ENCODE data around the gene NANOS2.
"Not testable (repeated sequence)": the region's sequence is repeated elsewhere in the genome, so short reads cannot be mapped to it uniquely, and the experiment has no call there.

NANOS2 gene

DNA sequence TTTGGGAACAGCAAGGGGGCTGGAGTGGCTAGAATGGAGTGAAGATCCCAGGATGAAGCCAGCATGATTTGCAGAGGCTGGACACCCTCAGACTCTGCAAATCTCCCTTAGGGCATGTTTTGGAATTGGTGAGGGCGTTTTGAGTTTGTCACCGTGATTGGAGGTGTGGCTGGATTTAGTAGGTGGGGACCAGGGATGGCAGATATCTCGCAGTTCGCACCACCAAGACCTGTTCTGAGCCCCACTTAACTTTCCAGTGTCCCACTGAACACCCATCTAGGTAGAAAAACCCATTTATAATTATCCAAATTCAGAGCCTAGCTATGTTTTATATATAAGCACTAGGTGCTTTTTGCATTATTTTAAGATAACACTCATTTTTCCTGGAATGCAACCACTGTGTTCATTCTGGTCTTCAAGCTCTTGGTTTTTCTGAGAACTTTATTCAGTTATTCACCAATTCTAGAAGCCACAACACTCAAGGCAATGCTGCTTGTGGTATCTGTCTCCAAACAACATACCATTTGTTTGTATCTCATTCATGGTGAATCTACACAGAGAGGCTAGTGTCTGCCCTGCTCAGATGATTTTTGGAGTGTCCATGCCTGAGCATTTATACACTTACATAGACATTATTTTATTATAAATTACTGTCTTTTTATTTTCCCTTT is 3.0 kb upstream of the NANOS2 start:
- DNase-seq = no peak
- TF ChIP-seq POLR2A (IDR thresholded peaks at IDR 0.05; ENCODE audit: low read length) = no peak
- no peak for TF ChIP-seq GATA1 (IDR thresholded peaks at IDR 0.05; ENCODE audit: low read depth, low read length)

DNA sequence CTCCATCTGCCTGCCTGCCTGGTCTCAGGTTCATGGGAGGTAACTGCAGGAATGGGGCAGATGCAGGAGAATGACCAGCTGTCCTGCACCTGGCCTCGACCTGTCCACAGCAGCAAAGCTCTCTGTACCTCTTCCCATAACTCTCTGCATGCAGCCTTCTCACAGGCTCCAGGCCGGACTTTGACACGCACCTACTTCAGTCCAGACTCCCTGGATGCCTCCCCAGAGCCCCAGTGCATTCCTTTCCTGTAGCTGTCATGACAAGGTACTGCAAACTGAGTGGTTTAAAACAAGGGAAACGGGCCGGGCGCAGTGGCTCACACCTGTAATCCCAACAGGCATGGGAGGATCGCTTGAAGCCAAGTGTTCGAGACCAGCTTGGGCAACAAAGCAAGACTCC is 3.3 kb downstream of the NANOS2 start:
- no peak for DNase-seq
- TF ChIP-seq POLR2A (IDR thresholded peaks at IDR 0.05; ENCODE audit: low read length) (no peak), GATA1 (IDR thresholded peaks at IDR 0.05; ENCODE audit: low read depth, low read length) (no peak)

GRCh38 chr19:45908956-45909355 is 5.6 kb downstream of the NANOS2 start:
- no peak for TF ChIP-seq GATA1 (IDR thresholded peaks at IDR 0.05; ENCODE audit: low read depth, low read length)
- no peak for TF ChIP-seq POLR2A (IDR thresholded peaks at IDR 0.05; ENCODE audit: low read length)
- no peak for DNase-seq

GRCh38 chr19:45906221-45906620 is 8.4 kb downstream of the NANOS2 start:
- DNase-seq = no peak
- no peak for TF ChIP-seq POLR2A (IDR thresholded peaks at IDR 0.05; ENCODE audit: low read length)
- TF ChIP-seq GATA1 (IDR thresholded peaks at IDR 0.05; ENCODE audit: low read depth, low read length) = no peak

DNA sequence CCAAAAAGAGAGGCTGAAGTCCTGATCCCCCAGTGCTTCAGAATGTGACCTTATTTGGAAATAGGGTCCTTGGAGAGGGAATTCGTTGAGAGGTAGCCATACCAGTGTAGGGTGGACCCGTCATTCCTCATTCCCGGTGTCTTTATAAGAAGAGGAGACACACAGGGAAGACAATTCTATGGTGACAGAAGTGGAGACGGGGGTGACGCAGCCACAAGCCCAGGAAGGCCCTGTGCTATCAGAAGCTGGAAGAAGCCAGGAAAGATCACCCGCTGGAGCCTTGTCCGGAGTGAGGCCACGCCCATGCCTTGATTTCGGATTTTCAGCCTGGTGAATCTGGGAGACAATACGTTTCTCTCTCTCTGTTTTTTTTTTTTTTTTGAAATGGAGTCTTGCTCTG is 9.6 kb downstream of the NANOS2 start:
- no peak for DNase-seq
- TF ChIP-seq POLR2A (IDR thresholded peaks at IDR 0.05; ENCODE audit: low read length) = no peak
- no peak for TF ChIP-seq GATA1 (IDR thresholded peaks at IDR 0.05; ENCODE audit: low read depth, low read length)

GRCh38 chr19:45902651-45903625 is 11.6 kb downstream of the NANOS2 start:
- no peak for TF ChIP-seq GATA1 (IDR thresholded peaks at IDR 0.05; ENCODE audit: low read depth, low read length)
- peak; percentile 87 for TF ChIP-seq POLR2A (IDR thresholded peaks at IDR 0.05; ENCODE audit: low read length)
- peak; percentile 97 to 99 for DNase-seq

GRCh38 chr19:45901912-45902650 is 12.5 kb downstream of the NANOS2 start, which contains the start of gene MYPOP:
TSS of gene MYPOP (minus strand) at chr19:45902613. CDS start at chr19:45901773, 840 bp downstream.
- DNase-seq = peak in 1 of 2 experiments; percentile 61
- TF ChIP-seq GATA1 (IDR thresholded peaks at IDR 0.05; ENCODE audit: low read depth, low read length) = no peak
- TF ChIP-seq POLR2A (IDR thresholded peaks at IDR 0.05; ENCODE audit: low read length) = no peak

DNA sequence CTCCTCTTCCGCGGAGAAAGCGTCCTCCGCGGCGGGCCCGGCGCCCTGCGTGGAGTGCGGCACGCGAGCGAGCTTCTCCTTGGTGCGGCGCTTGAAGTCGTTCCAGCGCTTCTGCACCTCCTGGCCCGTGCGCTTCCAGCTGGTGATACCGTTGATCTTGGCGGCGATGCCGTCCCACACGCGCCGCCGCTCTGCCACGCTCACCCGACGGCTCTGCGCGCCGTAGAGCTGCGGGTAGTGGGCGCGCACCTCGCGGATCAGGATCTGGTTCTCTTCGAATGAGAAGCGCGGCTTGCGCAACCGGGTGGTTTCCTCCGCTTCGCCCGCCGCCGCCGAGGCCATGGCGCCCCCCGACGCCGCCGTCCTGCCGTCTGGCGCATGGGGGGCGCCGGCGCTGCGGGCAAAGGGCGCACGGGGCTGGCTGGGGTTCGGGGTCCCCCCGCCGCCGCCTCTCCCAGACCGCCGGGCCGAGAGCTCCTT is 13.1 kb downstream of the NANOS2 start:
- no peak for TF ChIP-seq POLR2A (IDR thresholded peaks at IDR 0.05; ENCODE audit: low read length)
- no peak for TF ChIP-seq GATA1 (IDR thresholded peaks at IDR 0.05; ENCODE audit: low read depth, low read length)
- DNase-seq = peak; percentile 46 to 52

- peak; percentile 31 to 56 for DNase-seq
- no peak for TF ChIP-seq GATA1 (IDR thresholded peaks at IDR 0.05; ENCODE audit: low read depth, low read length)
- TF ChIP-seq POLR2A (IDR thresholded peaks at IDR 0.05; ENCODE audit: low read length) = no peak
These were observed 13.7 kb downstream of the NANOS2 start for GRCh38 chr19:45900738-45901431.

DNA sequence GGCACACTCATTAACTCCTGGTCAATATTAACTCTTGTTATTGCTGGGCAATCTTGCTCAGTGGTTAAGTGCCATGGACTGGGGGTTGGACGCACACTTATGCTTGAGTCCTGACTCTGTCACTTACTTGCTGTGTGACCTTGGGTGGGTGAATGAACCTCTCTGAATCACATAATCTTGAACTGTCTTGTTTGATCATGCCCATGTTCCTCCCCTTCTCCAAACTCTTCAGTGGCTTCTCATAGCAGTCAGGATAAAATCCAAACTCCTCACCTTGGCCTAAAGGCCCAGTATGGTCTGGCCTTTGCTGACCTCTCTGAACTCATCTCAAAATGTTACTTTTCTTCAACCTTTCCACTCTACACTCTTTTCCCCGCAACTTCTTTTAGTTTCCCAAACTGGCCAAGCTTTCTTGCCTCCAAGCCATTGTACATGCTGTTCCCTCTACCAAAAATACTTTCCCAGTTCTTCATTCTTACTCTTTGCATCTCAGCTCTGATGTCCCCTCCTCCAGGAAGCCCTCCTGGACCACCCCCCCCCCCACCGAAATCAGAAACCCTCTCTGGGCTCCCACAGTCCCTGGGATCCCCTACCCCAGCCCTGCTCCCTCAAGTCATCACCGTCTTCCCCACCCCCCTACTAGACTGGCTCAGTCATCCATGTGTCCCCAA is 14.5 kb downstream of the NANOS2 start:
- no peak for DNase-seq
- TF ChIP-seq GATA1 (IDR thresholded peaks at IDR 0.05; ENCODE audit: low read depth, low read length) = no peak
- TF ChIP-seq POLR2A (IDR thresholded peaks at IDR 0.05; ENCODE audit: low read length) = no peak

GRCh38 chr19:45899253-45899652 is 15.3 kb downstream of the NANOS2 start:
- DNase-seq = no peak
- TF ChIP-seq GATA1 (IDR thresholded peaks at IDR 0.05; ENCODE audit: low read depth, low read length) = no peak
- TF ChIP-seq POLR2A (IDR thresholded peaks at IDR 0.05; ENCODE audit: low read length) = no peak

DNA sequence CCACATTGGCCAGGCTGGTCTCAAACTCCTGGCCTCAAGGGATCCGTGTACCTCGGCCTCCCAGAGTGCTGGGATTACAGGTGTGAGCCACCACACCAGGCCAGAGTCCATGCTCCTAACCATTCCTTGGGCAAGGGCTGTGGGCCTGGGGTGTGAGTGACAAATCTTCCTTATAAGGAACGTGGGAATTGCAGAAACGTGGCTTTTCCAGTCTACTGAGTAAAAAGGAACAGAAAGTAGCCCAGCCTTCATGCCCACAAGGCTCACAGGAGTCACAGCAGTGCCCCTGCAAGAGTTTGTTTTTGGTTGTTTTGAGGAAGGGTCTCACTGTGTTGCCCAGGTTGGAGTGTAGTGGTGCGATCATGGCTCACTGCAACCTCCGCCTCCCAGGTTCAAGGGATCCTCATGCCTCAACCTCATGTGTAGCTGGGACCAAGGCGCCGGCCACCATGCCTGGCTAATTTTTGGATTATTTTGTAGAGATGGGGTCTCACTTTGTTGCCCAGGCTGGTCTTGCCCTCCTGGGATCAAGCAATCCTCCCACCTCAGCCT is 17.2 kb downstream of the NANOS2 start:
- no peak for TF ChIP-seq GATA1 (IDR thresholded peaks at IDR 0.05; ENCODE audit: low read depth, low read length)
- no peak for TF ChIP-seq POLR2A (IDR thresholded peaks at IDR 0.05; ENCODE audit: low read length)
- no peak for DNase-seq

- not testable (repeated sequence) for DNase-seq
These were observed 18.5 kb downstream of the NANOS2 start for GRCh38 chr19:45895983-45896599.

Data from erythroblast (primary cell).